ENCODE data around the gene RFT1. TPM values are rescaled to one million over a fixed set of nuclear protein-coding genes. Genes with fewer than 3 reads are reported as not detected.

Gene RFT1
- total RNA-seq, 4 donors from 2014 or later: 14.4 to 17.7 (median 16.2) TPM

DNA sequence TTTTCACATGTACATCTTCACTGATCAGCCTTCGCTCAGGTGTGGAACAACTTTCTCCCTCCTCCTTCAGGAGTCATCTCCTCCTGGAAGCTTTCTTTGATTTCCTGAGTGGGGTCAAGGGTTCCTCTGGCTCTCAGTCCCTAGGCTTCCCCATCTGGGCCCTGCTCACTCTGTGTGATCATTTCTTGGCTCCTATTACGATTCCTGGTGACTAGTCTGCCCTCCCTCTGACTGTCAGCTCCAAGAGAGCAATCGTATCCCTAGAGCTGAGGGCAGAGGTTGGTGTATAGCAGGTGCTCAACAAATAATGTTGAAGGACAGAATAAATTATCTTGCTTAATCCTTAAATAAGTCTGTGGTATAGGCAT, 15.5 kb upstream of the RFT1 start:
- H3K27ac ChIP-seq: no peak overlapping the region
- no peaks in the 10 kb centered on the region for H3K9me3 ChIP-seq
- peaks cover 14 to 21% of the 10 kb centered on the region in 2 donors for H3K4me1 ChIP-seq
- H3K27me3 ChIP-seq: no peaks in the 10 kb centered on the region
- no peak for DNase-seq
- WGBS, 2 donors: 62 to 79% methylated on average over 3 of the region's 3 CpGs
- no peak overlapping the region for H3K4me3 ChIP-seq (replicated peaks in 1 of 3)
- TF ChIP-seq, protein P1, sequence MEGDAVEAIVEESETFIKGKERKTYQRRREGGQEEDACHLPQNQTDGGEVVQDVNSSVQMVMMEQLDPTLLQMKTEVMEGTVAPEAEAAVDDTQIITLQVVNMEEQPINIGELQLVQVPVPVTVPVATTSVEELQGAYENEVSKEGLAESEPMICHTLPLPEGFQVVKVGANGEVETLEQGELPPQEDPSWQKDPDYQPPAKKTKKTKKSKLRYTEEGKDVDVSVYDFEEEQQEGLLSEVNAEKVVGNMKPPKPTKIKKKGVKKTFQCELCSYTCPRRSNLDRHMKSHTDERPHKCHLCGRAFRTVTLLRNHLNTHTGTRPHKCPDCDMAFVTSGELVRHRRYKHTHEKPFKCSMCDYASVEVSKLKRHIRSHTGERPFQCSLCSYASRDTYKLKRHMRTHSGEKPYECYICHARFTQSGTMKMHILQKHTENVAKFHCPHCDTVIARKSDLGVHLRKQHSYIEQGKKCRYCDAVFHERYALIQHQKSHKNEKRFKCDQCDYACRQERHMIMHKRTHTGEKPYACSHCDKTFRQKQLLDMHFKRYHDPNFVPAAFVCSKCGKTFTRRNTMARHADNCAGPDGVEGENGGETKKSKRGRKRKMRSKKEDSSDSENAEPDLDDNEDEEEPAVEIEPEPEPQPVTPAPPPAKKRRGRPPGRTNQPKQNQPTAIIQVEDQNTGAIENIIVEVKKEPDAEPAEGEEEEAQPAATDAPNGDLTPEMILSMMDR (IDR thresholded peaks at IDR 0.05): no peak
- no peak for TF ChIP-seq POLR2A (IDR thresholded peaks at IDR 0.05)
- intact Hi-C loops (cut with DNase I): no loop called here
- no peaks in the 10 kb centered on the region for H3K36me3 ChIP-seq

DNA sequence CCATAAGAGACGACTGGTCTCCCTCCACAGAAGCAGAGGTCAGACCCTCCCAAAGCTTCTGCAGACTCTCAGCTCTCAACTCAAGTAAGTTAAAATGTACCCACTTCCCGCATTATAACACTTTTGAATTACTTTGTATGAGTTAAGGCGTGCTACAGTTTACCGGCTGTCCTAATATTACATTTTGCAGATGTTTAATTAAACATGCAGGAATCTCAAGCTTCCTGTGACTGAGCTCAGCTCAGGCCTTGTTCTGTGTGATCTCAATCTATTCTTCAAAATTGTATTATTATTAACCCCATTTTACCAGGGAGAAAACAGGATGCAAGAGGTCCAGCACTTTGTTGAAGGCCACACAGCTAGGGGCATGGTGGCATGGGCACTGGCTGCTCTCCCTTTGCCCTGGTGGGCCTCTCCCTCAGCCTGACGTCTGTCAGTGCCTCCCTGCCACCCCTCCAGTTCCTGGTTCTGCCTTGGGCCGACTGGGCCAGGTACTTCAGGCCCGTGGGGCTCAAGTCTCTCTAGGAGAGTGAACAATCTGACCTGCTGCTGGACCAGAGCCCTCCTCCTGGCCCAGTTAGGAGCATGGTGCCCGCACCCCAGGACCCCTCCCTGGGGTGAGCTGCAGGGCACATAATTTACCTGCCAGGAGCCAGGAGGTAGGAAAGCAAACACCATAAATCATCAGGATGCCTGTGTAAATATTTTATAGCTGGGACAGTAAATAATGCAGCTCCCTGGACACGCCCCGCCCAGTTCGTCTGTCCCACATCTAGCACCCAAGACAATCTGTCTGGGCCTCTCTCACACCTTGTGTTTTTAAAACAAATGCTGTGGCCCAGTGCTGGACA, 14.9 kb upstream of the RFT1 start:
- H3K36me3 ChIP-seq: no peaks in the 10 kb centered on the region
- no peak overlapping the region for H3K4me3 ChIP-seq (replicated peaks in 1 of 3)
- intact Hi-C loops (cut with DNase I): no loop called here
- H3K4me1 ChIP-seq: peaks cover 8 to 15% of the 10 kb centered on the region in 2 donors
- no peaks in the 10 kb centered on the region for H3K27me3 ChIP-seq
- DNase-seq: no peak
- 73% methylated on average over 10 of the region's 11 CpGs for WGBS, 2 donors
- H3K27ac ChIP-seq: no peak overlapping the region
- H3K9me3 ChIP-seq: no peaks in the 10 kb centered on the region
- TF ChIP-seq POLR2A (IDR thresholded peaks at IDR 0.05): no peak
- TF ChIP-seq, protein P1 (IDR thresholded peaks at IDR 0.05): no peak

DNA sequence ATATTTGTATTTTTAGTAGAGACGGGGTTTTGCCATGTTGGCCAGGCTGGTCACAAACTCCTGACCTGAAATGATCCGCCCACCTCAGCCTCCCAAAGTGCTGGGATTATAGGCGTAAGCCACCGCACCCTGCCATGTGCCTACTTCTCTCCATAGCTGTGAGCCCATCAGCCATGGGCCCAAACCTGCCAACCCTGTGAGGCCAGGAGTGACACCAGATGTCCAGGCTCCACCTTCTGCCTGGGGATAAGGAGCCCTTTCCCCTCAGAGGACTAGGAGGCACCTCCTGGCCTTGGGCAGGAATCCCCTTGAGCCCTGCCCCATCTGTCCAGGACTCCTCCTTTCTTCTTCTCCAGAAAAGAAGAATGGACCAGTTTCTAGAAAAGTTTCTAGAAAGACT, 14.2 kb upstream of the RFT1 start:
- Histone ChIP-seq H3K27ac (no peak overlapping the region), H3K4me3 (replicated peaks in 1 of 3) (no peak overlapping the region), H3K36me3 (no peaks in the 10 kb centered on the region), H3K9me3 (no peaks in the 10 kb centered on the region), H3K4me1 (peaks cover 1 to 8% of the 10 kb centered on the region in 2 donors), H3K27me3 (no peaks in the 10 kb centered on the region)
- no peak for TF ChIP-seq POLR2A (IDR thresholded peaks at IDR 0.05)
- TF ChIP-seq, protein P1 (IDR thresholded peaks at IDR 0.05): no peak
- 98% methylated on average over 4 of the region's 4 CpGs for whole genome bisulfite sequencing, 2 donors
- intact Hi-C loops (cut with DNase I): no loop called here
- no peak for DNase-seq

DNA sequence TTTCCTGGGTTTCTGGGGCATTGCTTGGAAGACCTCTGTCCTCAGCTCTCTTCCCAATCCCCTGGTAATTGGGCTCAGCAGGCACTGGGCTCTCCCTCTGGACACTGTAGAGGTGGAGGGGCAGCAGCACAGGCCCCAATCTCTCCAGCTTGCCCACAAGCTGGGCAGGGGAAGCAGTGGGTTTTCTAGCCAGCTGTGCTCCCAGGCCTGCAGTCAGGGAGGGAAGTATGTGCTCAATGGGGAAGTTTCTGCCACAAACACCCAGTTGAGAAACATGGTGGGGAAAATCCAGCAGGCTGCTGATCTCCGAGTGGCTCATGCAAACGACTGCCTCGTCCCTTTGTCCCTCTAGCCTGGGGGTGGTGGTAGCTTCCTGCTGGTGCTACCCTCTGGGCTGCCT, 12.8 kb upstream of the RFT1 start:
- no peak overlapping the region for H3K27ac ChIP-seq
- no peak for DNase-seq
- no peaks in the 10 kb centered on the region for H3K36me3 ChIP-seq
- WGBS, 2 donors: 74 to 82% methylated on average over 3 of the region's 3 CpGs
- H3K9me3 ChIP-seq: no peaks in the 10 kb centered on the region
- no peak for TF ChIP-seq POLR2A (IDR thresholded peaks at IDR 0.05)
- TF ChIP-seq, protein P1 (IDR thresholded peaks at IDR 0.05): no peak
- no peak overlapping the region for H3K4me3 ChIP-seq (replicated peaks in 1 of 3)
- peaks cover under 1 to 1% of the 10 kb centered on the region in 2 donors for H3K4me1 ChIP-seq
- H3K27me3 ChIP-seq: no peaks in the 10 kb centered on the region
- intact Hi-C loops (cut with DNase I): no loop called here
